K562 (cell line): ENCODE results near the gene M6PR. TPM values are rescaled to one million over a fixed set of nuclear protein-coding genes. Genes with fewer than 3 reads are reported as not detected.

Experiments used
- ATAC-seq: fragments of 200-7000 bp; cut with Tn5 transposase; 3 replicates; pipeline ENCODE4 v1.9.1; 2020; ENCODE audit warnings: moderate library complexity
- BruUV-seq: library from RNA; stranded (reverse); fragments of 400-500 nt; replicated peaks from 2 replicates; lab custom pipeline; 2021; lab: Mats Ljungman, UMichigan
- CTCF ChIA-PET: fragments of 300-600 bp; formaldehyde crosslinking; extraction: SDS; loops from one replicate; lab custom pipeline; 2021; ENCODE audit warnings: low intra/inter-chr PET ratio; lab: Yijun Ruan, JAX
- POLR2A ChIA-PET: fragments of 300-600, 350-650 bp; sonication (Branson Sonifier 250); formaldehyde crosslinking; extraction: SDS; loops from one replicate; lab custom pipeline; 2021; ENCODE audit warnings: antibody characterized with exemption, inconsistent platforms; lab: Yijun Ruan, JAX
- DNase-seq, 4 experiments: peaks; one replicate each; pipeline versions ENCODE4 v3.0.0 to v3.0.0-alpha.2; 2011 to 2018; ENCODE audit warnings: low spot score in 3 of 4, mixed read lengths in 3 of 4; ENCODE audit errors: extremely low read depth in 1 of 4
- FAIRE-seq: peaks from 2 replicates; lab custom pipeline; 2011; peaks lifted over from hg19 to GRCh38; lab: Jason Lieb, UNC
- H2AFZ ChIP-seq: 2 replicates; pipeline ENCODE4 v1.6.0; 2011; ENCODE audit warnings: low read depth, low read length, control low read depth, inconsistent platforms
- H3K27ac ChIP-seq: fragments of 200-600 bp; 3 replicates; pipeline ENCODE4 v1.8.0; 2011; ENCODE audit warnings: low read depth, mild to moderate bottlenecking, control low read depth, inconsistent platforms, low read length, moderate library complexity, mixed read lengths; ENCODE audit errors: extremely low read depth
- H3K27me3 ChIP-seq, 2 experiments: fragments of 300-600 bp in 1 of 2; 2 replicates in 1 of 2; 3 replicates in 1 of 2; pipeline versions ENCODE4 v1.6.0 to v1.8.0; 2011; ENCODE audit warnings: inconsistent platforms in 2 of 2, low read length in 2 of 2, mild to moderate bottlenecking in 1 of 2, mixed read lengths in 1 of 2, moderate library complexity in 1 of 2; ENCODE audit not compliant: control insufficient read depth in 2 of 2, insufficient read depth in 2 of 2
- H3K36me3 ChIP-seq: fragments of 300-600 bp; 3 replicates; pipeline ENCODE4 v1.8.0; 2011; ENCODE audit warnings: mild to moderate bottlenecking, low read length, inconsistent platforms; ENCODE audit not compliant: control insufficient read depth, insufficient read depth
- H3K4me1 ChIP-seq, 2 experiments: fragments of 200-600 bp in 1 of 2; replicated peaks in 1 of 2; 2 replicates in 1 of 2; 3 replicates in 1 of 2; pipeline versions ENCODE4 v1.5.1 to v1.8.0; 2011; ENCODE audit warnings: inconsistent platforms in 2 of 2, low read length in 2 of 2, mild to moderate bottlenecking in 1 of 2, mixed read lengths in 1 of 2, moderate library complexity in 1 of 2; ENCODE audit not compliant: control insufficient read depth in 2 of 2, insufficient read depth in 2 of 2
- H3K4me2 ChIP-seq: 2 replicates; pipeline ENCODE4 v1.6.1; 2011; ENCODE audit warnings: low read length, control low read depth, inconsistent platforms, mixed read lengths; ENCODE audit not compliant: insufficient read depth
- H3K4me3 ChIP-seq: fragments of 200-600 bp; sonication (generic), shearing (Covaris generic); 2 replicates; pipeline ENCODE4 v1.5.1; 2016; ENCODE audit warnings: control low read depth, inconsistent platforms
- H3K79me2 ChIP-seq: fragments of 200-600 bp; 3 replicates; pipeline ENCODE4 v1.8.0; 2011; ENCODE audit warnings: low read length, inconsistent platforms; ENCODE audit not compliant: control insufficient read depth, insufficient read depth
- H3K9ac ChIP-seq, 2 experiments: 2 replicates each; pipeline versions ENCODE4 v1.6.0 to v1.6.1; 2011; ENCODE audit warnings: low read depth in 2 of 2, low read length in 2 of 2, control low read depth in 1 of 2, inconsistent platforms in 1 of 2, mild to moderate bottlenecking in 1 of 2, mixed read lengths in 1 of 2; ENCODE audit not compliant: insufficient read depth in 1 of 2
- H3K9me1 ChIP-seq: one replicate; pipeline ENCODE4 v1.6.0; 2011; ENCODE audit warnings: inconsistent platforms, mild to moderate bottlenecking, low read length, moderate library complexity; ENCODE audit not compliant: control insufficient read depth, insufficient read depth
- H3K9me3 ChIP-seq: replicated peaks from 2 replicates; pipeline ENCODE4 v1.5.1; 2011; ENCODE audit warnings: low read depth, low read length, inconsistent platforms; ENCODE audit not compliant: control insufficient read depth, insufficient read depth
- H4K20me1 ChIP-seq: replicated peaks from 2 replicates; pipeline ENCODE4 v1.6.1; 2011; ENCODE audit warnings: low read length, inconsistent platforms, mixed read lengths; ENCODE audit not compliant: control insufficient read depth, insufficient read depth
- BMI1 ChIP-seq: fragments of 150-350 bp; IDR thresholded peaks from 2 replicates; pipeline ENCODE4 v1.6.1; 2014; ENCODE audit warnings: low read length
- RFX7 ChIP-seq: fragments of 250-450 bp; sonication (Bioruptor Pico); IDR thresholded peaks from 2 replicates; pipeline ENCODE4 v1.5.1; 2021; ENCODE audit warnings: mild to moderate bottlenecking
- TAF15 ChIP-seq: fragments of 200-400 bp; formaldehyde crosslinking; IDR thresholded peaks from 2 replicates; pipeline ENCODE4 v1.6.1; 2017; ENCODE audit warnings: mild to moderate bottlenecking, low read depth, low read length, moderate library complexity
- XRCC3 ChIP-seq: fragments of 450-650 bp; IDR thresholded peaks from 2 replicates; pipeline ENCODE4 v1.6.1; 2017; ENCODE audit warnings: mild to moderate bottlenecking, moderate library complexity
- ZNF696 ChIP-seq: fragments of 250-450 bp; sonication (Bioruptor Pico); conservative IDR thresholded peaks from 2 replicates; pipeline ENCODE4 v1.4.0; 2020; ENCODE audit warnings: mild to moderate bottlenecking, moderate library complexity
- WGBS: fragments of 100-300 bp; shearing (Covaris generic); methylation state at CpG from one replicate; pipeline ENCODE4 v1.1.6; 2016; ENCODE audit warnings: low coverage, mixed read lengths; ENCODE audit not compliant: insufficient coverage; ENCODE audit errors: missing lambda C conversion rate; 5-methylcytosine and 5-hydroxymethylcytosine counted together
- in situ Hi-C: fragments of 300-500 bp; cut with MboI; formaldehyde crosslinking; loops from 4 replicates; pipeline ENCODE4 v1.15.0; 2018; ENCODE audit warnings: inconsistent platforms, mixed read lengths
- intact Hi-C: fragments of 100-400 bp; cut with micrococcal nuclease; formaldehyde crosslinking; loops from 2 replicates; pipeline ENCODE4 v1.14.2; 2022
- polyA plus RNA-seq, 8 experiments: library from polyadenylated mRNA; depleted of rRNA in 4 of 8; stranded (reverse) in 5 of 8; unstranded in 3 of 8; fragments of >200 nt; fragmentation: Nextera tagmentation in 2 of 8; fragmentation: Illumina TruSeq in 1 of 8; extraction: Ambion mirVana in 2 of 8; extraction: Trizol in 1 of 8; gene quantifications; 2 replicates each; pipeline versions ENCODE4 v1.2.1 to v1.2.3, GENCODE V29; 2011 to 2014; ENCODE audit warnings: inconsistent platforms in 1 of 8, missing spikeins in 1 of 8
- total RNA-seq, 7 experiments: library from RNA; depleted of rRNA in 6 of 7; stranded (reverse); fragments of >200 nt in 6 of 7; fragmentation: Illumina TruSeq in 2 of 7; extraction: Trizol in 2 of 7; gene quantifications; 2 replicates each; pipeline versions ENCODE4 v1.2.1 to v1.2.3, GENCODE V29; 2011 to 2021; ENCODE audit warnings: low replicate concordance in 1 of 7
- TF ChIP-seq, protein P1 (sequence below): fragments of 250-450 bp; sonication (Bioruptor Pico); IDR thresholded peaks from 2 replicates; pipeline ENCODE4 v1.5.0; 2021; ENCODE audit warnings: mild to moderate bottlenecking, moderate library complexity
- TF ChIP-seq, protein P2 (sequence below): sonication (generic); formaldehyde crosslinking; IDR thresholded peaks from 2 replicates; pipeline ENCODE4 v1.8.0; 2022; ENCODE audit warnings: mild to moderate bottlenecking, missing genetic modification reagents
- TF ChIP-seq, protein P3 (sequence below): fragments of 250-450 bp; sonication (Bioruptor Pico); IDR thresholded peaks from 2 replicates; pipeline ENCODE4 v1.4.0; 2020; ENCODE audit warnings: mild to moderate bottlenecking, moderate library complexity

The M6PR gene
- total and polyA plus RNA-seq, 9 of the 15 experiments (the other 6 are each of a cell fraction or from before 2014, with no cell fraction given) = 78.6 to 159 (median 112) TPM

DNA sequence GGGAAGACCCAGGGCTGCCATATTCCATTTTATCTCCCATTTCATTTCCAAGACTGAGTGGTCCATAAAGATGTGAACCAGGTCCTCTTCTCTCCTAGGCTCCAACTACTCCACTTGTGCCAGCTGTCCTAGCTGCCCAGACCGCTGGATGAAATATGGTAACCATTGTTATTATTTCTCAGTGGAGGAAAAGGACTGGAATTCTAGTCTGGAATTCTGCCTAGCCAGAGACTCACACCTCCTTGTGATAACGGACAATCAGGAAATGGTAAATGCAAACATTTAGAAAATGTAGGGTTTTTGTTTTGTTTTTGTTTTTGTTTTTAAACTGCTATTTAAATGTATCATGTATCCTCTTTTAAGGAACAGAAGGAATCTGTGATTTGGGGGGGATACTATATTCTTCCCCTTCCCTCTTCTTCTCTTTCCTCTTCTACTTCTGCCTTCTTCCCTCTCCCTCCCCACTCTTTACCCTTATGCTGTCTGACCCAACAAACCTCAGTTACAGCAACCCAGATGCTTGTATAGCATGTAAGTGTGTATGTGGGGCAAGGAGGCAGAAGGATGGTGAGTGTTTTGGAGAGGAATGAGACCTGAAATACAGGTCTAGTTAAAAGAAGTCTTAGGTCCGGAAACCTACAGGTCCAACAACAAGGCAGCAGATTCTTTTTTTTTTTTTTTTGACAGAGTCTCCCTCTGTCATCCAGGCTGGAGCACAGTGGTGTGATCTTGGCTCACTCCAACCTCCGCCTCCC lies 45.8 kb upstream of the M6PR start:
- no peak for FAIRE-seq
- POLR2A ChIA-PET = no interaction called here
- Histone ChIP-seq H3K9me3 (no peaks in the 10 kb centered on the region), H3K36me3 (no peaks in the 10 kb centered on the region), H3K9ac (no peak overlapping the region), H3K27ac (no peak overlapping the region), H3K4me3 (no peak overlapping the region), H3K27me3 (no peaks in the 10 kb centered on the region), H4K20me1 (no peaks in the 10 kb centered on the region), H3K9me1 (no peaks in the 10 kb centered on the region), H3K79me2 (no peaks in the 10 kb centered on the region), H3K4me2 (no peak overlapping the region), H3K4me1 (no peaks in the 10 kb centered on the region; a peak in 1 of 5 replicates), H2AFZ (no peak overlapping the region)
- WGBS = 46% methylated on average over 3 of the region's 4 CpGs
- BruUV-seq = no TSS peak
- no peak for ATAC-seq
- in situ Hi-C loops = no loop called here
- no peak for DNase-seq
- CTCF ChIA-PET = no interaction called here
- intact Hi-C loops = no loop called here
- TF ChIP-seq XRCC3 (no peak), ZNF696 (CRISPR knock-in tag) (no peak), TAF15 (no peak), BMI1 (no peak), RFX7 (CRISPR knock-in tag) (no peak)
- TF ChIP-seq, protein P1, sequence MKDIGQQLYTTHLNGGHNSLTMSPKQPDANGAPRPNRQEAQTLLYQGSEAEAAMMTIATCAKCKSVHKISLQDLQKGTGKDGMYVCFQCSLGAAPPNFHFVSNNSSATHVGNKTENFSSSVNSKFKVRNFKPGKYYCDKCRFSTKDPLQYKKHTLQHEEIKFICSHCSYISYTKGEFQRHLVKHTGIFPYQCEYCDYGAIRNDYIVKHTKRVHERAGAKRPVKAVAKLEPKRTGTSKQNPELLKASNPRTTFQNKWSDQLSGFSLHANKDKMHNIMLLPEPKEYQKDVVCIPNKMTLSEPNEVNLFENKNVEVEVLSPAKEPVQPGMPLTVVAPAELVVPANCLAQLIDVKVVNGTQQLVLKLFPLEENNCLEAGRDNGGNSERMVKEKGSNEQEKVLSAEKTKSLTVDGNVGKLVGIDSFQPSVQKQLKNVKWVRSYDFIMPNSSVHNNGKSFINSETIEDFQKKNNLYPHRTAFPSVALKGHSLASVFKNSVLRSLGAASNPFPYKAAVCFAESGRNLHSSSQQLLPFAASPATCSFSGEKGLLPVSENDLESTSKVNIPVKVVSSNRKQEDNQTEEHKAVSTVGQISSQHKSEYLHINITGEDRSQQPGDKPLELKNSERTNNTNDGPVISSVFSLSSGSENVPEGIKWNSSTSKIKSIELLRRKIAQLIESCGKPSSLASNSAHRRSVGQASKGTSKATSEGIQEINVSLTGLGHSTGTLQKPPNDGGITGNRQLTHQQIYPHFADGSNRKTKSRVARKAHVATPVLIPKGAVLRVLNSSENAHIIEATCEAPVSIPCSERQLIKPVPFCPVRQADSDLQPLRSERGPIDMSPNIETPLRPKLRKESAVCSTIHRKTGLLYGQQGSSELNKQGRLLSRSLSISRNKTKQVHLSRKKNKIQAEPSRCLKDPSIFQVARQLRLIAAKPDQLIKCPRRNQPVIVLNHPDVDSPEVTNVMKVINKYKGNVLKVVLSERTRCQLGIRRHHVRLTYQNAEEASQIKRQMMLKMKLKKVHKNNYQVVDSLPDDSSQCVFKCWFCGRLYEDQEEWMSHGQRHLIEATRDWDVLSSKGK (CRISPR knock-in tag) = no peak
- TF ChIP-seq, protein P2, sequence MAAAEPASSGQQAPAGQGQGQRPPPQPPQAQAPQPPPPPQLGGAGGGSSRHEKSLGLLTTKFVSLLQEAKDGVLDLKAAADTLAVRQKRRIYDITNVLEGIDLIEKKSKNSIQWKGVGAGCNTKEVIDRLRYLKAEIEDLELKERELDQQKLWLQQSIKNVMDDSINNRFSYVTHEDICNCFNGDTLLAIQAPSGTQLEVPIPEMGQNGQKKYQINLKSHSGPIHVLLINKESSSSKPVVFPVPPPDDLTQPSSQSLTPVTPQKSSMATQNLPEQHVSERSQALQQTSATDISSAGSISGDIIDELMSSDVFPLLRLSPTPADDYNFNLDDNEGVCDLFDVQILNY (CRISPR knock-in tag) = no peak
- TF ChIP-seq, protein P3, sequence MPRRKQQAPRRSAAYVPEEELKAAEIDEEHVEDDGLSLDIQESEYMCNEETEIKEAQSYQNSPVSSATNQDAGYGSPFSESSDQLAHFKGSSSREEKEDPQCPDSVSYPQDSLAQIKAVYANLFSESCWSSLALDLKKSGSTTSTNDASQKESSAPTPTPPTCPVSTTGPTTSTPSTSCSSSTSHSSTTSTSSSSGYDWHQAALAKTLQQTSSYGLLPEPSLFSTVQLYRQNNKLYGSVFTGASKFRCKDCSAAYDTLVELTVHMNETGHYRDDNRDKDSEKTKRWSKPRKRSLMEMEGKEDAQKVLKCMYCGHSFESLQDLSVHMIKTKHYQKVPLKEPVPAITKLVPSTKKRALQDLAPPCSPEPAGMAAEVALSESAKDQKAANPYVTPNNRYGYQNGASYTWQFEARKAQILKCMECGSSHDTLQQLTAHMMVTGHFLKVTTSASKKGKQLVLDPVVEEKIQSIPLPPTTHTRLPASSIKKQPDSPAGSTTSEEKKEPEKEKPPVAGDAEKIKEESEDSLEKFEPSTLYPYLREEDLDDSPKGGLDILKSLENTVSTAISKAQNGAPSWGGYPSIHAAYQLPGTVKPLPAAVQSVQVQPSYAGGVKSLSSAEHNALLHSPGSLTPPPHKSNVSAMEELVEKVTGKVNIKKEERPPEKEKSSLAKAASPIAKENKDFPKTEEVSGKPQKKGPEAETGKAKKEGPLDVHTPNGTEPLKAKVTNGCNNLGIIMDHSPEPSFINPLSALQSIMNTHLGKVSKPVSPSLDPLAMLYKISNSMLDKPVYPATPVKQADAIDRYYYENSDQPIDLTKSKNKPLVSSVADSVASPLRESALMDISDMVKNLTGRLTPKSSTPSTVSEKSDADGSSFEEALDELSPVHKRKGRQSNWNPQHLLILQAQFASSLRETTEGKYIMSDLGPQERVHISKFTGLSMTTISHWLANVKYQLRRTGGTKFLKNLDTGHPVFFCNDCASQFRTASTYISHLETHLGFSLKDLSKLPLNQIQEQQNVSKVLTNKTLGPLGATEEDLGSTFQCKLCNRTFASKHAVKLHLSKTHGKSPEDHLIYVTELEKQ (CRISPR knock-in tag) = no peak
